HG02943 (cell line): Measurements from ENCODE around the gene RSAD2.

Experiments
- ATAC-seq: cut with Tn5 transposase; IDR thresholded peaks from one replicate; pipeline ENCODE4 v1.9.1; 2021; ENCODE audit warnings: mild to moderate bottlenecking, low read depth, moderate library complexity; ENCODE audit not compliant: unreplicated experiment

Gene RSAD2

GRCh38 chr2:6863792-6864191, 13.8 kb upstream of the RSAD2 start:
- ATAC-seq, result no peak

GRCh38 chr2:6864231-6864754, 13.3 kb upstream of the RSAD2 start:
- ATAC-seq, result no peak

GRCh38 chr2:6864923-6865345, 12.6 kb upstream of the RSAD2 start:
- ATAC-seq, result peak; percentile 26

GRCh38 chr2:6865346-6866274, 12.0 kb upstream of the RSAD2 start, which contains the start of gene CMPK2:
CMPK2 (minus strand) TSS chr2:6865907; CDS start chr2:6865696, 211 bp downstream.
- peak; percentile 80 for ATAC-seq

GRCh38 chr2:6866275-6866671, 11.3 kb upstream of the RSAD2 start:
- ATAC-seq, result no peak

GRCh38 chr2:6866982-6867381, 10.6 kb upstream of the RSAD2 start:
- ATAC-seq, result no peak

GRCh38 chr2:6872394-6872793, 5.2 kb upstream of the RSAD2 start:
- ATAC-seq, result no peak

- ATAC-seq, result no peak
These were observed 3.5 kb upstream of the RSAD2 start for GRCh38 chr2:6874032-6874431.

GRCh38 chr2:6876309-6876708, 1.3 kb upstream of the RSAD2 start:
- no peak for ATAC-seq

GRCh38 chr2:6878549-6878948, 972 bp downstream of the RSAD2 start:
- ATAC-seq, result no peak

GRCh38 chr2:6879011-6879410, 1.4 kb downstream of the RSAD2 start:
- ATAC-seq, result no peak

GRCh38 chr2:6880200-6880733, 2.7 kb downstream of the RSAD2 start:
- no peak for ATAC-seq

- ATAC-seq, result no peak
These were observed 3.5 kb downstream of the RSAD2 start for GRCh38 chr2:6881046-6881445.

GRCh38 chr2:6881516-6881915, 3.9 kb downstream of the RSAD2 start:
- ATAC-seq, result no peak

GRCh38 chr2:6883448-6884122, 6.0 kb downstream of the RSAD2 start:
- ATAC-seq, result no peak

GRCh38 chr2:6885551-6885950, 8.0 kb downstream of the RSAD2 start:
- ATAC-seq, result no peak

GRCh38 chr2:6885968-6886367, 8.4 kb downstream of the RSAD2 start:
- ATAC-seq, result no peak

GRCh38 chr2:6887751-6888192, 10.2 kb downstream of the RSAD2 start:
- no peak for ATAC-seq

GRCh38 chr2:6888724-6889123, 11.1 kb downstream of the RSAD2 start:
- no peak for ATAC-seq

GRCh38 chr2:6893876-6894482, 16.4 kb downstream of the RSAD2 start:
- ATAC-seq, result no peak
